GM12865 (cell line): ENCODE results near the gene USH1G.

Experiments
- DNase-seq: peaks from one replicate; pipeline ENCODE4 v3.0.0; 2010; ENCODE audit warnings: low read depth
- H3K4me3 ChIP-seq: 2 replicates; pipeline ENCODE4 v1.5.1; 2011; ENCODE audit warnings: mild to moderate bottlenecking, low read depth, low read length, control low read depth
- CTCF ChIP-seq: IDR thresholded peaks from 2 replicates; pipeline ENCODE4 v1.5.1; 2011; ENCODE audit warnings: low read length, control low read depth, low read depth, inconsistent platforms; ENCODE audit not compliant: insufficient read depth; ENCODE audit errors: missing control alignments

USH1G gene

GRCh38 chr17:74901353-74902135, 21.5 kb downstream of the USH1G start:
- TF ChIP-seq CTCF = no peak
- DNase-seq = no peak
- no peak overlapping the region for H3K4me3 ChIP-seq

- TF ChIP-seq CTCF = no peak
- no peak for DNase-seq
- H3K4me3 ChIP-seq = no peak overlapping the region
These were observed 22.8 kb downstream of the USH1G start for GRCh38 chr17:74900208-74900607.

- no peak for TF ChIP-seq CTCF
- no peak for DNase-seq
- no peak overlapping the region for H3K4me3 ChIP-seq
These were observed 24.6 kb downstream of the USH1G start for GRCh38 chr17:74898376-74898946.

GRCh38 chr17:74893936-74894671, 29.0 kb downstream of the USH1G start:
- no peak for DNase-seq
- no peak for TF ChIP-seq CTCF
- H3K4me3 ChIP-seq = no peak overlapping the region

GRCh38 chr17:74892974-74893911, 29.8 kb downstream of the USH1G start, which contains the start of gene FADS6:
Gene FADS6, minus strand, starts transcription at chr17:74893633. Its CDS starts 38 bp downstream, at chr17:74893595.
- H3K4me3 ChIP-seq = no peak within 1 kb of the TSS
- TF ChIP-seq CTCF = no peak
- no peak for DNase-seq
